Fibroblast of lung (primary cell): ENCODE data around the gene FAM78A. TPM values are rescaled to one million over a fixed set of nuclear protein-coding genes. Genes with fewer than 3 reads are reported as not detected.

Experiments
- DNase-seq, 2 donors: peaks; one replicate each; pipeline versions ENCODE4 v3.0.0 to v3.0.0-alpha.2; 2010; ENCODE audit warnings: low read depth in 2 of 2
- H2AFZ ChIP-seq: 2 replicates; pipeline ENCODE4 v1.5.1; 2012; ENCODE audit warnings: low read length, control low read depth, inconsistent platforms
- H3K27ac ChIP-seq: 2 replicates; pipeline ENCODE4 v1.5.1; 2011; ENCODE audit warnings: low read length, control low read depth; ENCODE audit not compliant: insufficient read depth
- H3K27me3 ChIP-seq: 2 replicates; pipeline ENCODE4 v1.5.1; 2011; ENCODE audit warnings: mild to moderate bottlenecking, low read length; ENCODE audit not compliant: control insufficient read depth, insufficient read depth
- H3K36me3 ChIP-seq: 2 replicates; pipeline ENCODE4 v1.5.1; 2011; ENCODE audit warnings: low read length; ENCODE audit not compliant: control insufficient read depth, insufficient read depth
- H3K4me1 ChIP-seq: 2 replicates; pipeline ENCODE4 v1.5.1; 2011; ENCODE audit warnings: low read length; ENCODE audit not compliant: control insufficient read depth, insufficient read depth; ENCODE audit errors: extremely low read depth
- H3K4me2 ChIP-seq: 2 replicates; pipeline ENCODE4 v1.5.1; 2011; ENCODE audit warnings: low read length, control low read depth; ENCODE audit not compliant: insufficient read depth; ENCODE audit errors: extremely low read depth
- H3K4me3 ChIP-seq, 4 experiments: fragments of 200-600 bp in 1 of 4; sonication (generic) in 1 of 4; replicated peaks in 1 of 4; 2 replicates each; pipeline ENCODE4 v1.5.1; 2011 to 2016; ENCODE audit warnings: low read length in 4 of 4, low read depth in 3 of 4, mild to moderate bottlenecking in 3 of 4, control low read depth in 2 of 4, inconsistent platforms in 1 of 4, mixed read lengths in 1 of 4; ENCODE audit not compliant: insufficient read depth in 1 of 4; ENCODE audit errors: control extremely low read depth in 1 of 4
- H3K79me2 ChIP-seq: 2 replicates; pipeline ENCODE4 v1.5.1; 2012; ENCODE audit warnings: mild to moderate bottlenecking, low read length, inconsistent platforms; ENCODE audit not compliant: control insufficient read depth, insufficient read depth
- H3K9ac ChIP-seq: 2 replicates; pipeline ENCODE4 v1.5.1; 2011; ENCODE audit warnings: mild to moderate bottlenecking, low read length, control low read depth; ENCODE audit not compliant: insufficient read depth
- H3K9me3 ChIP-seq: 2 replicates; pipeline ENCODE4 v1.5.1; 2012; ENCODE audit warnings: low read depth, low read length; ENCODE audit not compliant: control insufficient read depth, insufficient read depth
- H4K20me1 ChIP-seq: 2 replicates; pipeline ENCODE4 v1.5.1; 2011; ENCODE audit warnings: low read length; ENCODE audit not compliant: control insufficient read depth, insufficient read depth; ENCODE audit errors: extremely low read depth
- CTCF ChIP-seq, 2 donors: IDR thresholded peaks in 1 of 2; conservative IDR thresholded peaks in 1 of 2; 1 replicate in 1 of 2; 2 replicates in 1 of 2; pipeline ENCODE4 v1.5.1; 2011 to 2012; ENCODE audit warnings: low read length in 2 of 2, control low read depth in 1 of 2, inconsistent platforms in 1 of 2, low read depth in 1 of 2, mild to moderate bottlenecking in 1 of 2
- EZH2 ChIP-seq: IDR thresholded peaks from 2 replicates; pipeline ENCODE4 v1.5.1; 2012; ENCODE audit warnings: low read length, control low read depth, mild to moderate bottlenecking; ENCODE audit errors: missing control alignments
- polyA plus RNA-seq, 2 donors: library from polyadenylated mRNA; depleted of rRNA in 1 of 2; stranded (reverse) in 1 of 2; unstranded in 1 of 2; fragments of >200 nt; gene quantifications; 2 replicates each; pipeline ENCODE4 v1.2.1, GENCODE V29; 2011 to 2012; ENCODE audit warnings: missing spikeins in 1 of 2
- total RNA-seq: library from RNA; depleted of rRNA; stranded (reverse); fragments of >200 nt; gene quantifications from 2 replicates; pipeline ENCODE4 v1.2.1, GENCODE V29; 2014

FAM78A gene
- total and polyA plus RNA-seq, 2 donors (not counting 1 experiment from before 2014, with no cell fraction given), result 0.26 to 0.33 TPM

GRCh38 chr9:131274674-131275331 is 1.5 kb downstream of the FAM78A start:
- Histone ChIP-seq H2AFZ (no peak overlapping the region), H3K27me3 (peaks cover 12% of the 10 kb centered on the region), H3K27ac (no peak overlapping the region), H4K20me1 (no peaks in the 10 kb centered on the region), H3K9me3 (no peaks in the 10 kb centered on the region), H3K9ac (no peak overlapping the region), H3K4me1 (no peaks in the 10 kb centered on the region), H3K4me2 (no peak overlapping the region), H3K4me3 (no peak overlapping the region), H3K36me3 (no peaks in the 10 kb centered on the region), H3K79me2 (no peaks in the 10 kb centered on the region)
- DNase-seq, result no peak
- TF ChIP-seq CTCF (conservative IDR thresholded peaks at IDR 0.05 in 1 of 2, IDR thresholded peaks at IDR 0.05 in 1 of 2; ENCODE audit: low read depth in 1 of 2, low read length in 2 of 2) (no peak), EZH2 (no peak)

GRCh38 chr9:131273856-131274673 is 2.2 kb downstream of the FAM78A start:
- DNase-seq, result no peak
- no peaks in the 10 kb centered on the region for H3K36me3 ChIP-seq
- TF ChIP-seq CTCF (conservative IDR thresholded peaks at IDR 0.05 in 1 of 2, IDR thresholded peaks at IDR 0.05 in 1 of 2; ENCODE audit: low read depth in 1 of 2, low read length in 2 of 2) (no peak), EZH2 (no peak)
- no peaks in the 10 kb centered on the region for H3K79me2 ChIP-seq
- no peak overlapping the region for H3K27ac ChIP-seq
- no peak overlapping the region for H3K4me2 ChIP-seq
- peaks cover 10% of the 10 kb centered on the region for H3K27me3 ChIP-seq
- no peaks in the 10 kb centered on the region for H3K9me3 ChIP-seq
- H3K4me1 ChIP-seq, result no peaks in the 10 kb centered on the region
- H2AFZ ChIP-seq, result no peak overlapping the region
- no peaks in the 10 kb centered on the region for H4K20me1 ChIP-seq
- H3K4me3 ChIP-seq, result no peak overlapping the region
- no peak overlapping the region for H3K9ac ChIP-seq

- Histone ChIP-seq H3K4me3 (no peak overlapping the region), H3K27ac (no peak overlapping the region), H2AFZ (no peak overlapping the region), H3K4me2 (no peak overlapping the region), H3K27me3 (peaks cover 10% of the 10 kb centered on the region), H3K4me1 (no peaks in the 10 kb centered on the region), H3K9ac (no peak overlapping the region), H4K20me1 (no peaks in the 10 kb centered on the region), H3K79me2 (no peaks in the 10 kb centered on the region), H3K9me3 (no peaks in the 10 kb centered on the region), H3K36me3 (no peaks in the 10 kb centered on the region)
- TF ChIP-seq EZH2 (no peak), CTCF (conservative IDR thresholded peaks at IDR 0.05 in 1 of 2, IDR thresholded peaks at IDR 0.05 in 1 of 2; ENCODE audit: low read depth in 1 of 2, low read length in 2 of 2) (no peak)
- no peak for DNase-seq
These were observed 3.0 kb downstream of the FAM78A start for GRCh38 chr9:131273146-131273855.
